CD4-positive, alpha-beta T cell treated with Interleukin-4 for 4 hours (primary cell): ENCODE measurements around the gene FXYD2.

Experiments
- DNase-seq: peaks from one replicate; pipeline ENCODE4 v3.0.0-alpha.2; 2020

The FXYD2 gene

DNA sequence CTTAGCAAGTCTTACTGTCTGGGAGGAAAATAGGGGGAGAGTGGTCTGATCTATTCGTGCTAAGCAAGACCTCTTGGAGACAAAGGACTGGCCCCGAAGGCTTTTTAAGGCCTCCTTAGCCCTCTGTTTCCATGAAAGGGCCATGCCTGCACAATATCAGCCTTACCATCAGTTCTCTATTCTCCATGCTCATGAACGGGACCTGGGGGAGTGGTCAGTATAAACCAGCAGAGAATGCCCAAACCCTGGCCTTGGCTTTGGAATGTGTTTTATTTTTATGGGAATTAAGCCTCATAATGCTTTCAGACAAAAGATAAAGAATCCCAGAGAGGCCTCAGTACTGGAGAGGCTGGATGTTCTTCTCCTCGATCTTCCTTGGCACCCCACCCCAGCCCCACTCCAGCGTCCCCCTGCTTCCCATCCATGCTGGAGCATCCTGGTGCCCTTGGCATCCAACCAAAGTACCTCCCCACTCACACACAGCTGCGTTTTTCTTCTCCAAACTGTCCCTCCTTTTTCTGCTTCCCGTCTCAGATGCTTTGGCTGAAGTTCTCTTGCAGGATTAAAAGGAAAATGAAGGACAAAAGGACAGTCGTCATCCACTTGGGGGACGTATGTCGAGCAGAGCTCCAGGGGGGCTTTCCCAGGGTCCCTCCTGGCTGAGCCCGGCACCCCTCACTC lies 33.3 kb upstream of the FXYD2 start:
- no peak for DNase-seq

DNA sequence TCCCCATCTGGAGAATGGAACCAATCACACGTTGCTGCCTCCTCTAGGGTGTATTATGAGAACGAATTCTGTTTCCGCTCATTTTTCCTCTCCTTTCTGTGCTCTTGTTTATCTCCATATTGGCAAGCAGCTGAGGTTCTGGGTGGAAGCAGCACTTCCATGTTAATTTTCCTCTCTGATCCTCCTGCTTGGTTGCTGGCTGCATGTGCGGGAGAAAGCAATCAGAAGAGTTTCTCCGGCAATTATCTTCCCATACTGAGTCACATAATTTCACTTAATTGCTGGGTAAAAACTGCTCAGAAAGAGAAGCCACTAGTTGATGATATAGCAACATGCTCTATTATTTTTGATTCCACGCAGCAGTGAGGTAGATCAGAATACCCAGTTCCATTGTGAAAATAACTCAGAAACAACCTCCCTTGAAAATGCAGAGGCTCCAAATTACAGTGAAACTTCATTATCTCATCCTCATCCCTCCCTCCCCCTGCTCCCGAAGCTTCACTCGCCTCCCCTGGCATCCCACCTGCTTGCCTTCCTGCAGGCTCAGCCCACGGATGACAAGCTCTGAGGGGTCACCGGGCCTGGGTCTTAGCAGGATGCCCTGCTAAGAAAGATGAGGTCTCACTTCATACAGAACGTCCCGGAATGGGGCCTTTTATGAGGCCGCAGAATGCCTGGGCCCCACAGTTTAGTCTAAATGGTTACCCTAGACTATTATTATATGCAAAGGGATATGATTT lies 31.5 kb upstream of the FXYD2 start:
- no peak for DNase-seq

DNA sequence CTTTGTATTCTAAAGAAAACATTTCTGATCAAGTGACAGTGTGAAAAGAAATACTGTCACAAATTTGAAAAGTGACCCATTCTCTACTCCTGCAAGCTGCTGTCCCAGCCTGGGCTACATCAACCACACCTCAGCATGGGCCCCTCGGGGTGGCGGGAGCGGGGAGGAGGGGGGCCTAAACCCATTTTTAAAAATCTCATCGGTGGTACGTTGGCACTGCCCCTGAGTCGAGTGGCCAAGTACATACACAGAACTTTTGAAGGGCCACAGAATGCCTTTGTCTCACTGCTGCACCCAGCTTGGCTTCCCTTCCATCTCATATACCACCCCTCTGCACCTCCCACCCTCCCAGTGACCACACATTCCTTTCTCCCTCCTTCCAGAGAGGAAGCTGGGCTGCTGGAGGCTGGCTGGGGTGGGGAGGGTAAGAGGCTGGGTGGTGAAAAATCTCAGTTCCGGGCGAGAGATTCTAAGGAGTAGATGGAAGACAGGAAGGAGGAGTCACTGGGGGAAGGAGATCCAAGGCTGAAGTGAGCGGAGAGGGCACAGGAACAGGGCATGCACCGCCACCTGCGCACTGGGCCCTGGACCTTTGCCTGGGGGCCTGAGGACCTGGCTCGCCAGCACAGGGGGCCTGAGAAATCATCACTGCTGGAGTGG lies 30.8 kb upstream of the FXYD2 start:
- no peak for DNase-seq

DNA sequence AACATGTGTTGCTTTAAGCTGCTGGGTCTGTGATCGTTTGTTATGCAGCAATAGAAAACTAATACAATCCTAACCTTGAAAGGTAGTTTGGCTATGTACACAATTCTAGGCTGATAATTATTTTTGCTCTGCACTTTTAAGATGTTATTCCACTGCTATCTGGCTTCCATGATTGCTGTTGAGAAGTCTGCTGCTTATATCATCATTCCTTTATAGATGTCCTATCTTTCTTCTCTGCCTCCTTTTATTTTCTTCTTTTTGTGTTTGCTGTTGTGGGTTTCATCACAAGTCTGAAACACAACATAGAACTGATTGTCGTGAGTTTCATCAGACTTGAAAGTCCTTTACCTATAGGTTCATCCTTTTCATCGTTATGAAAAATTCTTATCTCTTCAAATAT lies 27.8 kb upstream of the FXYD2 start:
- DNase-seq = no peak

DNA sequence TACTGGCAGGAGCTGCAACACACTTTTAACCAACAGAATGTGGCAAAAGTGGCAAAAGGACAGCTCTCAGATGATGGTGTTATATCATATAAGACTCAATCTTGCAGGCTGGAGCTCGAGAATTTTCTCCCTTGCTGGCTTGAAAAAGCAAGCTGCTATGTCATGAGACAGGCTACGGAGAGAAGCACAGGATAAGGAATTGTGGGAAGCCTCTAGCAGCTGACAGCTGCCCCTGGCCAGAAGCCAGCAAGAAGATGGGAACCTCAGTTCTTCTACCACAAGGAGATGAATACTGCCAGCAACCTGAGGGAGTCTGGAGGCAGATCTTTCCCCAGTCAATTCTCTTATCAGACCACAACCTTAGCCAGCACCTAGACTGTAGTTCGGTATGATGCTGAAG lies 27.3 kb upstream of the FXYD2 start:
- DNase-seq = no peak

DNA sequence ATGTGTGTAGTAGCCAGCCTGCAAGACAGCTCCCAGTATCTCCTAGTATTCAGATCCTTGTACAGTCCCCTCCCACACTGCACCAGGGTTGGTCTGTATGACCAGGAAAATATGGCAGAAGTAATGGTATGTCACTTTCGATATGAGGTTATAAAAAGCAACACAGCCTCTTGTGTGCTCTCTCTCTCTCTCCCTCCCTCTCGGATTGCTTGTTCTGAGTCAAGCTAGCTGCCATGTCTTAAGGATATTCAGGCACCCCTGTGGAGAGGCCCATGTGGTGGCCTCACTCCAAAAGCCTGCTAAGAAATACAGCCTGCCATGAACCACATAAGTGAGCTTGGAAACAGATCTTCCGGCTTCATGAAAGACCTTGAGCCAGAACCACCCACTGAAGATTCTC lies 26.6 kb upstream of the FXYD2 start:
- no peak for DNase-seq

DNA sequence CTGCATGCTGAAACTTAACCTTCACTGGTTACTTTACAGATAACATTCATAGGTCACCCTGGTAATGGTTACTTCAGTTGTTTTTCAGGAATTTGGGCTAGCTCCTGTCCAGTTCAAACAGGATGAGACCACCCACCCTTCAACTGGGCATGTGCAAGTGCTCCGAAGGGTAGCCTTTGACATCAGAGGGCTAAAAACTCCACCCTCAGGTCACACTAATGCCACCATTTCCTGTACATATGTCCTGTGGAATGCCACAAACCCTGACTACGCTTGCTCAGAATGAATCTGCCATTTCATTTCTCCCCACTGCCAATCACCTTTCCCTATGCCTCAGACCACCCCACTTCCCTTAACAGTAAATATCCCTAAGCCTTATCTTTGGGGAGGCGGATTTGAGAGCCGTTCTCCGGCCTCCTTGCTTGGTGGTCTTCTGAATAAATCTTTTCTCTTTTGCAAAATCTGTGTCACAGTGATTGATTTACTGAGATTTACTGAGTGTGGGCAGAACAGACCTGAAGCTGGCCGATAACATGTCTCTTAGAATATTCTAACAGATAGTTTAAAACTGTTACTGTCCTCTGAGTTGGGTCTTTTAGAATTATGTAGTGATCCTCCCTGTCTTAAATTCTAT lies 25.4 kb upstream of the FXYD2 start:
- no peak for DNase-seq

DNA sequence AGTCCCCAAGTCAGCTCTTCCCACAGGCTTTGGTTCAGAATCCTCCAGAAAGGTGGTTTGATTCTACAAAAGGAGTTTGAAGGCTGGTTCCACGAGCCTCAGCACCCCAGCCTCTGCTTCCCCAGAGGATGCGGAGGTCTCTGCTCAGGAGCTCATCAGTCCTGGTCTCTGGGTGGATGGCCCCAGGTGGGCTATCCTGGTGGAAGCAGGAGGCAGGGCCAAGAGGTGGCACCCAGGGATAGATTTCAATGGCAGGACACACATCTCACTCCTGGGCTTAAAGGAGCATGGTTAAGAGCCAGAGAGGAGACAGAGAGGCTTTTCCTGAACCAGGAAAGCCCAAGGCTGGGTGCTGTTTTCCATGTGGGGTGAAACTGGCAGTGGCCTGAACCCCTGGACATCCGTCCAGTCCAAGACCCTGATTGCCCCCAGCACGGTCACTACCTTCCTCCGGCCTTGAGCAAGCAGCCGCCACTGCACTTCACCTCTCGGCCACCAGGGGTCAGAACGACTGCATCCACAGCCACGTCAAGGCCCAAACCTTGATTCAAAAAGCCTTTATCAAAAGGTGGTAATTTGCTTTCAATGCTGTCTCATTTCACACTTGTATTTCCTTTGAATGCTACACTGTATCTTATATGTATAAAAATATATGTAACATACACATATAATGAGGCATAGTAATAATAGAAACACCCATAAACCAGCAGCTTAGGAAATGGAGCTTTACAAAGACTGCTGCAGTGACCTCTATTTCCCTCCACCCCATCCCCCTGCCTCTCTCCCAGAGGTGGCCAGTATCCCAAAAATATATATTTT lies 19.3 kb upstream of the FXYD2 start:
- DNase-seq = peak; percentile 71

DNA sequence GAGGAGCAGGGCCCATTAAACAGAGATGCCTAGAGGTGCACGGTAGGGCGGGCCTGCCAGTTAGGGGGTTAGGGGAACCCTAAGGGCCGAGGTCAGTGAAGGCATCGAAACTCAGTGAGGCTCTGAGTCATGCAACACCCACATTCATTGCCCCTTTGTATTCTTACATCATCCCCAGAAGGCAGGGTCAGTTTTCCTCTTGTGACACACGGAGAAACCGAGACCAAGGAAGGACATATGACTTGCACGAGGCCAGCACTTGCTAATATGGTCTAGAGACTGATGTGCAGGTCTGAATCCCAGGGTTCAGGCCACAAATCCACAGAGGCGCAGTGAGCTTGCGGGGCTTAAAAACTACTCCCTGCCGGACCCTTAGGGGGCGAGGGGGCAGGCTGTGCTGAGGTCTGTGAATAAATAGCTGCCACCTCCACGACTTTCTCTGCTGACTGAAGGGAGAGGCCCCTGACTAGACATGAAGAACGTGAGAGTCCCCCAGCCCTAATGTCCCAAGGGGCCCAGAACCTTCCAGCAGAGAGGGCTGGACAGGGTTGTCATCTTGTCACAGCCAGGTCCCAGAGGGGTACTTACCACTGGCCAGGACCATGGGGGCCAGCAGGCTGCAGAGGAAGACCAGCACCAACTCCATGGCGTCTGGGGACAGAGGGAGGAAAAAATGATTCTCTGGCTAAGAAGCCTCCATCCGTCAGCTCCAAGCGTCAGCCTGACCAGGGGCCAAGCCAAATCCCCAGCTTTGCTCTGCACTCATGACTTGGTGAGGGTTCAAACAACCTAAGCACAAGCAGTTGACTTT lies 17.8 kb upstream of the FXYD2 start:
- no peak for DNase-seq

DNA sequence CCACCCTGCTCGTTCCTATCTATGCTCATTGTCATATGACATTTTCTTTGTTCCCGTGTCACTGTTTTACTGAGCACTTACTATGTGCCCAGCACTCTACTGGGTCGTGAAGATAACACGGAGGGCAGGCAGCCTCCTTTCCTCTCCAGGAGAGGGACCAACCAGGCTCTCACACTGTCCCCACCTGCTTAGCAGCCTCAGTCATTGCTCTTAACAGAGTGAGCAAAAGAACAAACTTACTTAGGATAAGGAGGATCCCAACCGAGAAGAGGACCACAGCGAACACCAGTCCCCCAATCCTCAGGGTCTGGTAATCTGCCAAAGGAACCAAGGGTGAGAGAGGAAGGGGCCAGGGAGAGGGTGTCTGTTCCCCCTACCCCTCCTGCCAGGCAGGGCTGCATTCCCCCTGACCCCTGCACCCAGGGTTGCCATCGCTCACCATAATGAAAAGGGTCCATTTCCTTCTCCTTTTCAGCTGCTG lies 17.0 kb upstream of the FXYD2 start:
- DNase-seq = no peak

DNA sequence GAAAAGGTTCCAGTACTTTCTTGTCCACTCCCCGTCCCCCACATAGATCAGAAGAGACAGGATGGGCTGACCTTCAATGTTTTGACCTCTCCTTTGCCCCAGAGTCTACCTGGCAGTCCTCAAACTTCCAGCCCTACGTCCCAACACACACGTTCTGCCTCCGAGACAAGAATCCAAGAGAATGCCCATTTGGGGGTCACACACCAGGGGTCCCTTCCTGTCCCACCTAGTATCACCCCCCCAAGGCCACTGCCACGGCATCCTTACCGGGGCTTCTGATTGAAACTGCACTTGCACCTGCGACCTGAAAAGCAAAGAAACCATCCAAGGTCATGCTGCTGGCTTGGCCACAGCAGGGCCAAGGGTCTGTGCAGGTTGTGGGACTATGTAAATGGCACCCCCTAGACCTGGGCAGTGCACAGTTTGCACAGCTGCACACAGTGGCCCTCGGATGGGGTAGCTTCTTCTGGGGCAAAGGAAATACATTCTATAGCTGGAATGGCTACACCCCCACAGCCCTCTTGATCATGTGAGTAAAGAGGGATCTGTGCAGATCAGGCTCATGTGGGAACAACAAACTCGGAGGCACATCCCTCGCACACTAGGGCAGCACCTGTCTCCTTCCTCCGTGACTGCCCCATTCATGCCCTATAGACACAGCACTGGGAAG lies 16.5 kb upstream of the FXYD2 start:
- no peak for DNase-seq

DNA sequence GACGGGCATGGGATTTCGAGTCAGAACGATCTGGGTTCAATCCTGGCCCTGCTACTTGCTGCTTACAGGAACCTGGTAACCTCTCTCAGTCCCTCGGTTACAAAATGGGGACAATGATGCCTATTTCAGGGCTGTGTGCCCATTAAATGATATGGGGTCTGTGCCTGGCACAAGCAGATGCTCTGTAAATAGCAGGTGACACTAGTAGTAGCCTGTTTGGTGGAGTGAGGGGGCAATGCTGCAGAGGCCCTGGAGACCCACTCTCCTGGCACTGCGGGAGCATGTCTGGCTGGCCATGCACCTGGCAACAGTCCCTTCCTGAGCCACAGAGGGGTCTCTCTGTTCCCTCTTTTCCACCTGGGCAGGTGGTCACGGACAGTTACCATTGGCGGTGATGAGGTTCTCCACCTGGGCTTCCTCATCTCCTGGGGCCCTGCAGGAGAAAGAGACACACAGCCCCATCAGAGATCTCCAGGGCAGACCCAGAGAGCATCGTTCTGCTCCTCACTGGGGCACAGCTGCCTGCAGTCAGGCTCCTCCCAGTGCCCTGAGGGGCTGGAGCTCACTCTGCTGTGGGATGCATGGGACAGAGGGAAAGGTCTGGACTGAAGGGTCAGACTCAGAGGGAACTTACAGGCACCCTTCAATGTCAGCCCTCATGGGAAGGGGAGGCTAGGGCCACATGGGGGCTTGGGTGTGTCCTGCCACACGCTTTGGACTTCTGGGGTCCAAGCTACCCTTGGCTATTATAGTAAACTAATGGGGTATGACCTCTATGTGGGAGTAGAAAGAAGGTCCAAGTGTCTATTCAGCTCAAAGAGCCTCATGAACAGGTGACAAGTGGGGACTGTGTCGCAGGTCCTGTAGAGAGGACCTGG lies 15.6 kb upstream of the FXYD2 start:
- DNase-seq = no peak

DNA sequence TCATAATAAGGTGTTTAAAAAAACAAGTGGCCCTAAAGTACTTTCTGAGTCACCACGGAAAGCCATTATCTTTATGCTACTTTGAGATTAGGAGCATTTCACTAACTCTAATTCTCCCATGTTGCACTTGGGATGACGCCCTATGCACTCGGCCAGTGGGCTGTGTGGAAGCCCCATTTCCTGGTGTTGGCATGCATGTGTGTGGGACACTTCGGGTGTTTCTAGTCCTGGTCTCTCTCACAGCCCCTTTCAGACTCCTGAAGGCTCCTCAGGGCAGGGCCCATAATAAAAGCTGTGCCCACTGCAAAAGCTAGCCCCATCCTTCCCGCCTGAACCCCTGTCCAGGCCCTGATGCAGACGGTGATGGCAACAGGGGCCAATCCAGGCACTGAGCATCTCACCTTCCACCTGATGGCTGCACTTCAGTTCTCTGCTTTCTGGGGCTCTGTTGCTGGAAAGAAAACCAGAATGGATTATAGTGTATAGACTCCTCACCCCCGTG lies 14.9 kb upstream of the FXYD2 start:
- no peak for DNase-seq

DNA sequence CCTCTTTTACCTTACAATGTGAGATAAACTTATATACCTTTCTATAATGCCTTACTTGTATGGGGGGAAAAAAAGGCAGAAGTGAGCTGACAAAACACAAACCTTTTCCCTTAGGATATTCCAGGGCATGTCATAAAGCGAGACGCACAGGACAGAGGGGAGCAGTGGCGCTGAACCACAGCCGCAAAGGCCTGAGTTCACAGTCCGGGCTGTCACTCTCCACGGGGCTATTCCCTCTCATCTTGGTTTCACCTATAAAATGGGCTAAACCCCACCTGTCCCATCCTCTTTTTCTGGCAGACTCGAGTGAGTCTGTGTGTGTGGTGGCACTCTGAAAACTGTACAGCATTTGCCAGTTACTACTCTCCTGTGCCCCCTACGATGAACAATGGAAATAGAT lies 14.4 kb upstream of the FXYD2 start:
- DNase-seq = no peak

DNA sequence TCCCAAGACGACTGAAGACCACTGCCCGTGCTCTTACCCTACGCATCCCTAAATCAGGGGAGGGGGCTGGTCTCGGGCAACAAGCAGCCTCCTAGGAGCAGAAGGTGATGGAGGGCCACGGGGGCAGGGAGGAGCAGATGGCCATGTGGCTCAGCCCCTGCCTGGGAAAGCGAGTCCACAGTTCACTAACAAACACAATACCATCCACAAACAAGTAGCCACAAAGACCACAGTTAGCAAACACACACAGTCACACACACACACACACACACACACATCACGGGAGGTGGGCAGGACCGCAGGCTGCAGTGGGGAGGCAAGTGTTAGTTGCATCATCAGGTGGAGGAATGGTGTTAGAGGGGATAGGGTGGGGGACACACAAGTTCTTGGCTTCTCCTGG lies 13.2 kb upstream of the FXYD2 start:
- peak; percentile 34 for DNase-seq

DNA sequence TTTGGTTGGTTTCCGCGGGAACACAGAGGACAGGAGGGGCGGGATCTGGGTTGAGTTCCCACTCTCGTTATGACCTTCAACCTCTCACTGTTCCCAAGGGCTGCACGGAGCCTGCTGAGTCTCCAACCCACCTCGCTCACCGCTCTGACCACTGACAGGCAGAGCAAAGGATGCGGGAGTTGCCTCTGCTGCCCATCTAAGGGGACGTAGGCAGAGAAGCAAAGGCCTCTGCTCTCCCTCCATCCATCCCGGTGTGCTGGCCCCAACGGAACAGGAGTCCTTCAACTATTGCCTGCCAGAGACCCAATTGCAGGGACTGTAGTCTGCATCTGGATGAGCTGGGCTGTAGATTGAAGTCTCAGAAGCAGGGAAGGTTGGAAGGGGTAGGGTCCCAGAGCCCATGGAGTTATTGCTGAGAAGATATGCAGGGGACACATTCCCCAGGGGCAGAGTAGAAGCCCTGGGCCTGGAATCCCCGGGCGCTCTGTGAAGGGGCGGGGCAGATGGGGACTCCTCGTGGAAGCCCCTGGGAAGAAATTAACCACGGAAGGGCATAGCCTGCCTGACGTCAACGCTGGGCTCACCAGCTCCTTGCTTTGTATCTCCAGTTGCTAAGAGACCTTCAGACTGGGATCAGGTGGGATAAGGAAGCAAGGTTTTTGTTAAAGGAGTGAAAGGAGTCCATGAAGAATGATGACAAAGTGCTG lies 12.7 kb upstream of the FXYD2 start:
- DNase-seq = no peak

DNA sequence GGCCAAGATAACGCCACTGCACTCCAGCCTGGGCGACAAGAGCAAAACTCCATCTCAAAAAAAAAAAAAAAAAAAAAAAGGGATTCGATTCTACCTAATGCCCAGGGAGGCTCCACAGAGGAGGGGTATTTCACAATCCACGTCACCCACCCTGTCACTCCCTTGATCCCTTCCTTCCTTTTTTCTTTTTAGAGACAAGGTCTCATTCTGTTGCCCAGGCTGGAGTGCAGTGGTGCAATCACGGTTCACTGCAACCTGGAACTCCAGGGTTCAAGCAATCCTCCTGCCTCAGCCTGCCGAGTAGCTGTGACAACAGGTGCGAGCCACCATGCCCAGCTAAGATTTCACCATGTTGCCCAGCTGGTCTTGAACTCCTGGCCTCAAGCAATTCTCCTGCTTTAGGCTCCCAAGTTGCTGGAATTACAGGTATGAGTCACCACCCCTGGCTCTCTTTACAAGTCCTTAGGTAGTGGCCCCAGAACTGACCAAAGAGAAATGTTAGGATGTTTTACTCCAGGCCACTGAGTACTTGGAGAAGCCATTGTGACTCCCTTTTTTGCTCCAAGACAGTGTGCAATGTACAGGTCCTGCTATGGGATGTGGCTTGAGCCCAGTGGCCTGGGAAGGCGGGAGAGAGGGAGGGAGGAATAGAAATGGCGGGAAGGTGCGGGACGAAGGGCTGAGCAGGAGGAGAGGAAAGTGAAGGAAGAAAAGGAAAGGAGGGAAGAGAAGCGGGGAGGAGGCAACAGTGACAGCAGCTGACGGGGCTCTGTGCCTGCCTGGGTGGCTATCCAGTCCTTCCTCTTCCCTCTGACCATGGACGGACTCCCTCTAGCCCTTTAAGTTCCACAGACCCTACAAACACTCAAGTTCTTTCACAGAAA lies 11.8 kb upstream of the FXYD2 start:
- DNase-seq = no peak

DNA sequence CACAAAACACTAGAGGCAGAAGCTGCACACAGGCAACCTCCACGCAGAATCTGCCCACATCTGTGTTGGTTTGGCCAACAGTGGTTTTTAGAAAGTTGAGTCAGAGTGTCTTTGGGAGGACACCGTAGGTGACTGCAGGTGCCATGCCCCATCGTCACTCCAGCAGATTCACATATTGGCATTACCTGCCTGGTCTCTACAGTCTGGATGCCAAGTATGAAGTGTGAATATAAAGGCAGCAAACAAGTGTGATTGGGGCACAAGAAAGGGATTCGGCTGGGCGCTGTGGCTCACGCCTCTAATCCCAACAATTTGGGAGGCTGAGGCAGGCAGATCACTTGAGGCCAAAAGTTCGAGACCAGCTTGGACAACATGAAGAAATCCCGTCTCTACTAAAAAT lies 11.0 kb upstream of the FXYD2 start:
- no peak for DNase-seq
